HG03469 (cell line): Measurements from ENCODE around the gene MBOAT1.

ENCODE experiments used
- ATAC-seq: cut with Tn5 transposase; IDR thresholded peaks from one replicate; pipeline ENCODE4 v1.9.1; 2021; ENCODE audit warnings: mild to moderate bottlenecking, moderate library complexity, moderate number of reproducible peaks; ENCODE audit not compliant: unreplicated experiment

MBOAT1 gene

GRCh38 chr6:20112241-20112640 is 100.0 kb downstream of the MBOAT1 start:
- ATAC-seq = no peak

- no peak for ATAC-seq
Measured at GRCh38 chr6:20110478-20110877, 101.8 kb downstream of the MBOAT1 start.

- ATAC-seq = no peak
Measured at GRCh38 chr6:20109526-20109925, 102.7 kb downstream of the MBOAT1 start.

GRCh38 chr6:20105838-20106237 is 106.4 kb downstream of the MBOAT1 start:
- ATAC-seq = no peak

- ATAC-seq = no peak
Measured at GRCh38 chr6:20104696-20105095, 107.6 kb downstream of the MBOAT1 start.

- no peak for ATAC-seq
Measured at GRCh38 chr6:20102397-20103073, 109.7 kb downstream of the MBOAT1 start.

- no peak for ATAC-seq
Measured at GRCh38 chr6:20099156-20099555, 113.1 kb downstream of the MBOAT1 start.

- no peak for ATAC-seq
Measured at GRCh38 chr6:20098267-20098876, 113.9 kb downstream of the MBOAT1 start.

GRCh38 chr6:20096536-20096935 is 115.7 kb downstream of the MBOAT1 start:
- ATAC-seq = no peak

- no peak for ATAC-seq
Measured at GRCh38 chr6:20095436-20095835, 116.8 kb downstream of the MBOAT1 start.

GRCh38 chr6:20092071-20092566 is 120.2 kb downstream of the MBOAT1 start:
- no peak for ATAC-seq

GRCh38 chr6:20086992-20087391 is 125.3 kb downstream of the MBOAT1 start:
- ATAC-seq = no peak

- no peak for ATAC-seq
Measured at GRCh38 chr6:20085817-20086216, 126.5 kb downstream of the MBOAT1 start.

GRCh38 chr6:20084411-20084810 is 127.9 kb downstream of the MBOAT1 start:
- no peak for ATAC-seq

- ATAC-seq = no peak
Measured at GRCh38 chr6:20071998-20072397, 140.3 kb downstream of the MBOAT1 start.

- no peak for ATAC-seq
Measured at GRCh38 chr6:20070047-20070446, 142.2 kb downstream of the MBOAT1 start.

- ATAC-seq = no peak
Measured at GRCh38 chr6:20069021-20069522, 143.2 kb downstream of the MBOAT1 start.

GRCh38 chr6:20068421-20068988 is 143.8 kb downstream of the MBOAT1 start:
- ATAC-seq = no peak

GRCh38 chr6:20061952-20062351 is 150.3 kb downstream of the MBOAT1 start:
- ATAC-seq = no peak

GRCh38 chr6:20060252-20060651 is 152.0 kb downstream of the MBOAT1 start:
- ATAC-seq = no peak

GRCh38 chr6:20058912-20059311 is 153.4 kb downstream of the MBOAT1 start:
- peak; percentile 44 for ATAC-seq
